ENCODE data around the gene PRDM5. TPM values are rescaled to one million over a fixed set of nuclear protein-coding genes. Genes with fewer than 3 reads are reported as not detected.

The PRDM5 gene
- total and polyA plus RNA-seq, 2 of the 13 experiments (the other 11 are each of a cell fraction or from before 2014, with no cell fraction given): not detected

DNA sequence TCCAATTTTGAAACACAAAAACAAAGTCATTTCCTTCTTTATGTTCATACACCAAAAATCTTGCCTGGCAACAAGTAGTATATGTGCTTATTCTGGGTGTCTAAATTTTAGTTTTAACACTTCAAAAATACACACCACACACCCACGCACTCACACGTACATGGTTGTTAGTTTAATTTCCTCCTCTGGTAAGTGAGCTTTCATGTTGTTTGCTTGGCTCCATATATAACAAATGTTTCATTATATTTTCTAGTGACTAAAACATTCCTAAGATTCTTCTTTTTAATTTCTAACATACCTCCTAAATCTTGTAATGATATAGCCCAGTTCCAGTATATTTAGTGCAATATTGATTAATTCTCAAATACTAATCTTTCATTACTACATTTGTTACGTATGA, 80.9 kb downstream of the PRDM5 start (continued):
- no peak for TF ChIP-seq ZNF83 (CRISPR knock-in tag; IDR thresholded peaks at IDR 0.05; ENCODE audit: borderline replicate concordance)
- TF ChIP-seq ZNF143 (CRISPR knock-in tag; IDR thresholded peaks at IDR 0.05): no peak
- no peak for TF ChIP-seq BCL6 (CRISPR knock-in tag; IDR thresholded peaks at IDR 0.05)
- no peak for TF ChIP-seq SNAPC4 (CRISPR knock-in tag; IDR thresholded peaks at IDR 0.05)

GRCh38 chr4:120839974-120840751, 82.4 kb downstream of the PRDM5 start:
- H3K27me3 ChIP-seq (ENCODE audit: control insufficient read depth in 1 of 2, insufficient read depth in 2 of 2, low read length in 2 of 2): no peaks in the 10 kb centered on the region
- no TSS peak for BruUV-seq (replicated peaks)
- no peak; the same call in 2 of the 3 replicates for ATAC-seq
- WGBS (ENCODE audit: low lambda C conversion rate): no CpG with 5 or more reads among the region's 18 CpGs
- in situ Hi-C loops (cut with HindIII; ENCODE audit: extremely low pct_ligation_motif_present, low pct_unique_long_range_greater_than_20kb): no loop called here
- no peak for DNase-seq (ENCODE audit: low spot score)
- H3K27ac ChIP-seq (ENCODE audit: extremely low read length, insufficient read depth, low read length): no peak overlapping the region
- H3K79me2 ChIP-seq (ENCODE audit: insufficient read depth, low read length): no peaks in the 10 kb centered on the region
- no peaks in the 10 kb centered on the region for H3K9me3 ChIP-seq (ENCODE audit: low read length)
- no peaks in the 10 kb centered on the region for H3K4me1 ChIP-seq (ENCODE audit: insufficient read depth, low read length)
- no peak overlapping the region for H3K4me2 ChIP-seq (ENCODE audit: low read depth, low read length)
- intact Hi-C loops (cut with micrococcal nuclease; ENCODE audit: unreplicated experiment): no loop called here
- no peaks in the 10 kb centered on the region for H4K20me1 ChIP-seq (ENCODE audit: insufficient read depth, low read length)
- ChIA-PET CTCF (ENCODE audit: low intra/inter-chr PET ratio, low total read pairs) (no interaction called here), POLR2A (no interaction called here)
- no peak overlapping the region for H3K9ac ChIP-seq (ENCODE audit: insufficient read depth, low read depth, low read length)
- H3K4me3 ChIP-seq (replicated peaks in 1 of 3; ENCODE audit: insufficient read depth in 1 of 3, low read depth in 2 of 3, low read length in 3 of 3): no peak overlapping the region
- H3K36me3 ChIP-seq (replicated peaks in 1 of 2; ENCODE audit: control insufficient read depth in 1 of 2, insufficient read depth in 2 of 2, low read length in 2 of 2): no peaks in the 10 kb centered on the region
- H2AFZ ChIP-seq (ENCODE audit: low read length): no peak overlapping the region
- FAIRE-seq: no peak
- TF ChIP-seq RFXAP (CRISPR knock-in tag; IDR thresholded peaks at IDR 0.05; ENCODE audit: borderline replicate concordance) (no peak), ZNF20 (CRISPR knock-in tag; IDR thresholded peaks at IDR 0.05) (no peak), TRAFD1 (CRISPR knock-in tag; IDR thresholded peaks at IDR 0.05; ENCODE audit: borderline replicate concordance) (no peak), NR3C1 (CRISPR knock-in tag; IDR thresholded peaks at IDR 0.05) (no peak), FOXC1 (CRISPR knock-in tag; IDR thresholded peaks at IDR 0.05; ENCODE audit: borderline replicate concordance) (no peak), MAZ (IDR thresholded peaks at IDR 0.05; ENCODE audit: borderline replicate concordance, low read depth, low read length) (no peak), MAZ (CRISPR knock-in tag; IDR thresholded peaks at IDR 0.05; ENCODE audit: low read depth) (no peak), CEBPG (CRISPR knock-in tag; IDR thresholded peaks at IDR 0.05) (no peak), NCOR1 (IDR thresholded peaks at IDR 0.05; ENCODE audit: borderline replicate concordance, low read length) (no peak), SMARCC2 (IDR thresholded peaks at IDR 0.05) (no peak), AGO2 (optimal IDR thresholded peaks at IDR 0.05; ENCODE audit: low read depth, low read length) (no peak), NFRKB (IDR thresholded peaks at IDR 0.05) (no peak)
- TF ChIP-seq, protein P1, sequence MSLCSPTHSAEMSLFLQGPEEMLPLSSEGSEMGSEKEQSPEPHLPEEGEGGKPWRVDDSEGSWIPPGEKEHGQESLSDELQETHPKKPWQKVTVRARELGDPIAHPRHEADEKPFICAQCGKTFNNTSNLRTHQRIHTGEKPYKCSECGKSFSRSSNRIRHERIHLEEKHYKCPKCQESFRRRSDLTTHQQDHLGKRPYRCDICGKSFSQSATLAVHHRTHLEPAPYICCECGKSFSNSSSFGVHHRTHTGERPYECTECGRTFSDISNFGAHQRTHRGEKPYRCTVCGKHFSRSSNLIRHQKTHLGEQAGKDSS (CRISPR knock-in tag; IDR thresholded peaks at IDR 0.05; ENCODE audit: borderline replicate concordance, low read depth): no peak
